ENCODE measurements around the gene TMEM212.

DNA sequence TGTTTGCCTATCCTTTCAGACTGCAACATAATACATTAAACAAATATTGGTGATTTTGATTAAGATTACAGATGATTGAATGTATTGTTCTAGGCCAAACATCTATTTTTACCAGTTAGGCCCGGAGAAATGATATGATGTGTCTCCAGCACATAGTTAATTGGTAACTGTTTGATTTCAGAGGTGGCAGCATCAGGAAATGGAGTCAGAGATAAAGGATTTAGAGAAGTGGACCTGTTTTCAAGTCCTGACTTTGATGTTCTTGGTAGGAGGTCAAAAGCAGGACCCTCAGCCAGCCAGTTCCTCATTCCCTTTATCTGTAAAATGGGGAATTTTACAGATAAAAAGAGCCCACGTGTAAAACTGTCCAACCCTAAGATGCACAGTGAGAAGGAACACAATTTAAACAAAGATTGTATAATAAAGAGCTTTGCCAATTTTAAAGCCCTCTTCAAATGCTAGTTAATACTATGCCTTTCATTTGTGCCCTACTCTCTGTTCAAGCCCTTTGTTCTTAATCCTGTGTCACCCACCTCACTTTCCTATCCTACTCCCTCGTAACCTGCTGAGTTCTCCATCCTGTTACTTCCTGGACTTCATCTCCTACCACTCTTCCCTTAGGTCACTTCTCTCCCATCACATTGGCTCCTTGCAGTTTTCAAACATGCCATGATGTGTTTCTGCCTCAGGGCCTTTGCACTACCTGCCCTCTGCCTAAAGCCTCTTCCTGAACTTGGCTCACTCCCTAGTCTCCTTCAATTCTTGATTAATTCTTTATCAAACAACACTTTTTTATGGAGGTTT is 2.5 kb downstream of the TMEM212 start:
- TF ChIP-seq HDGF (IDR thresholded peaks at IDR 0.05; ENCODE audit: borderline replicate concordance) (no peak), ARNT (IDR thresholded peaks at IDR 0.05) (no peak), FOXK2 (IDR thresholded peaks at IDR 0.05) (no peak), FOXA1 (IDR thresholded peaks at IDR 0.05) (no peak), LEF1 (IDR thresholded peaks at IDR 0.05; ENCODE audit: borderline replicate concordance) (no peak), SP1 (IDR thresholded peaks at IDR 0.05) (no peak), BHLHE40 (IDR thresholded peaks at IDR 0.05; ENCODE audit: borderline replicate concordance) (no peak), L3MBTL2 (conservative IDR thresholded peaks at IDR 0.05) (no peak), ELF4 (IDR thresholded peaks at IDR 0.05) (no peak)
- TF ChIP-seq, protein P1, sequence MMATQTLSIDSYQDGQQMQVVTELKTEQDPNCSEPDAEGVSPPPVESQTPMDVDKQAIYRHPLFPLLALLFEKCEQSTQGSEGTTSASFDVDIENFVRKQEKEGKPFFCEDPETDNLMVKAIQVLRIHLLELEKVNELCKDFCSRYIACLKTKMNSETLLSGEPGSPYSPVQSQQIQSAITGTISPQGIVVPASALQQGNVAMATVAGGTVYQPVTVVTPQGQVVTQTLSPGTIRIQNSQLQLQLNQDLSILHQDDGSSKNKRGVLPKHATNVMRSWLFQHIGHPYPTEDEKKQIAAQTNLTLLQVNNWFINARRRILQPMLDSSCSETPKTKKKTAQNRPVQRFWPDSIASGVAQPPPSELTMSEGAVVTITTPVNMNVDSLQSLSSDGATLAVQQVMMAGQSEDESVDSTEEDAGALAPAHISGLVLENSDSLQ (IDR thresholded peaks at IDR 0.05): no peak
